ENCODE data around the gene NATD1.
A peak's percentile ranks its signal among the peaks of the same experiment; 100 is the strongest.

Gene NATD1

DNA sequence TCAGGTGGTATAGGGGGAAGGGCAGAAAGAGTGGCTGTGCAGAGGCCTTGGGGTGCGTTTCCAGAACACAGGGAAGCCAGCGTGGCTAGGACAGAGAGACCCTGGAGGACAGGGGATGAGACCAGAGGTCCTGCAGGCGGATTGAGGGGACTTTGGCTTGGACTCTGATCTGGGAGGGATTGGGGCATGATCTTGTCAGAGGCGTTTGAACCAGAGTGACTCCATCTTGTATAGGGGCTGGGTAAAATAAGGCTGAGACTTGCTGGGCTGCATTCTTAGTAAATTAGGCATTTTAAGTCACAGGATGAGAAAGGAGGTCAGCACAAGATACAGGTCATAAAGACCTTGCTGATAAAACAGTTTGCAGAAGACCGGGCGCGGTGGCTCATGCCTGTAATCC, 5.4 kb upstream of the NATD1 start:
- Histone ChIP-seq H3K9me2 (replicated peaks; ENCODE audit: low read depth, low read length) (no peaks in the 10 kb centered on the region), H2AFZ (ENCODE audit: low read length) (no peak overlapping the region), H3F3A (ENCODE audit: low read depth) (no peaks in the 10 kb centered on the region), H3K79me2 (ENCODE audit: insufficient read depth, low read length) (no peaks in the 10 kb centered on the region), H3K4me1 (ENCODE audit: insufficient read depth, low read length, poor library complexity, severe bottlenecking) (peaks cover 6% of the 10 kb centered on the region), H3K36me3 (ENCODE audit: insufficient read depth, low read length) (no peaks in the 10 kb centered on the region), H3K9me3 (ENCODE audit: insufficient read depth, low read depth, low read length) (no peaks in the 10 kb centered on the region), H3K27me3 (ENCODE audit: insufficient read depth, low read length, poor library complexity, severe bottlenecking) (no peaks in the 10 kb centered on the region), H4K20me1 (ENCODE audit: insufficient read depth, low read length, poor library complexity, severe bottlenecking) (no peaks in the 10 kb centered on the region), H3K9ac (ENCODE audit: low read depth, low read length, poor library complexity, severe bottlenecking) (no peak overlapping the region), H3K4me3 (ENCODE audit: low read length, poor library complexity, severe bottlenecking) (no peak overlapping the region), H3K4me2 (ENCODE audit: low read depth, low read length, poor library complexity, severe bottlenecking) (no peak overlapping the region)
- TF ChIP-seq, protein P1, sequence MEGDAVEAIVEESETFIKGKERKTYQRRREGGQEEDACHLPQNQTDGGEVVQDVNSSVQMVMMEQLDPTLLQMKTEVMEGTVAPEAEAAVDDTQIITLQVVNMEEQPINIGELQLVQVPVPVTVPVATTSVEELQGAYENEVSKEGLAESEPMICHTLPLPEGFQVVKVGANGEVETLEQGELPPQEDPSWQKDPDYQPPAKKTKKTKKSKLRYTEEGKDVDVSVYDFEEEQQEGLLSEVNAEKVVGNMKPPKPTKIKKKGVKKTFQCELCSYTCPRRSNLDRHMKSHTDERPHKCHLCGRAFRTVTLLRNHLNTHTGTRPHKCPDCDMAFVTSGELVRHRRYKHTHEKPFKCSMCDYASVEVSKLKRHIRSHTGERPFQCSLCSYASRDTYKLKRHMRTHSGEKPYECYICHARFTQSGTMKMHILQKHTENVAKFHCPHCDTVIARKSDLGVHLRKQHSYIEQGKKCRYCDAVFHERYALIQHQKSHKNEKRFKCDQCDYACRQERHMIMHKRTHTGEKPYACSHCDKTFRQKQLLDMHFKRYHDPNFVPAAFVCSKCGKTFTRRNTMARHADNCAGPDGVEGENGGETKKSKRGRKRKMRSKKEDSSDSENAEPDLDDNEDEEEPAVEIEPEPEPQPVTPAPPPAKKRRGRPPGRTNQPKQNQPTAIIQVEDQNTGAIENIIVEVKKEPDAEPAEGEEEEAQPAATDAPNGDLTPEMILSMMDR (conservative IDR thresholded peaks at IDR 0.05; ENCODE audit: low read length), result no peak
- TF ChIP-seq EZH2phosphoT487 (IDR thresholded peaks at IDR 0.05; ENCODE audit: borderline replicate concordance), result no peak

DNA sequence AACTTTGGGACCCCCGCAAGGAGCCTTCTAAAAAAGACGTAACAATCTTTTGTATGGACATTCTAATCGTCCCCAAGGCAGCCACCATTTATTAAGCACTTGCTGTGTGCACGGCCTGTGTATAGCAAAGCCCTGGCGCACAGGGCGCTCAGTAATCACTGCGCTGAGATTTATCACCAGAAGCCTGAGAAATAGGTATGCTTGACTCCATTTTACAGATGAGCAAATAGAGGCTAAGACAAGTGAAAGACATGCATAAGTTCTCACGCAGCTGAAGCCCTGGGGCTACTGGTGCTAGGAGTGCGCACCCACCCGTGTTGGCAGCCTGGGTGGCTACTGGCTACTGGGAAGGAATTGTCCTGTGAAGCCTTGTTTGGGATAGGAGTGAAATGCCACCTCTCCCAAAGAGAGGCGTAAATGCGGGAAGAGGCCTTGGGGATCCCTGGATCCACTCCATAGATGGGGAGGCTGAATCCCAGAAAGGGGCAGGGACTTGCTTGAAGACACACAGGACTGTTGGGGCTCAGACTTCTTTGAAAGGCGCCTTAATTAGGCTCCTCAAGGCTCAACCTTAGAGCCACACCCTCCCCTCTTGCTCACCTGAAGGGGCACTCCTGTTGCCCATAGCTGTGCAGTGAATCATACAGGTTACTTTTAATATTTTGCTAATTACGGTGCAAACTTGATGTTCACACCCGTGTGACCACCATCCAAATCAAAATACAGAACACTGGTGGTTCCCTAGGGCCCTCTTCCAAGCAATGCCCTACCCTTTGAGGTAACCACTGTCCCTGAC, 634 bp upstream of the NATD1 start:
- no peak for TF ChIP-seq EZH2phosphoT487 (IDR thresholded peaks at IDR 0.05; ENCODE audit: borderline replicate concordance)
- TF ChIP-seq, protein P1 (conservative IDR thresholded peaks at IDR 0.05; ENCODE audit: low read length), result no peak
- Histone ChIP-seq H3K9ac (ENCODE audit: low read depth, low read length, poor library complexity, severe bottlenecking) (peak overlapping the region; percentile 53), H3K27me3 (ENCODE audit: insufficient read depth, low read length, poor library complexity, severe bottlenecking) (no peaks in the 10 kb centered on the region), H3F3A (ENCODE audit: low read depth) (no peaks in the 10 kb centered on the region), H2AFZ (ENCODE audit: low read length) (peak overlapping the region; percentile 84), H3K79me2 (ENCODE audit: insufficient read depth, low read length) (no peaks in the 10 kb centered on the region), H3K9me2 (replicated peaks; ENCODE audit: low read depth, low read length) (no peaks in the 10 kb centered on the region), H3K9me3 (ENCODE audit: insufficient read depth, low read depth, low read length) (no peaks in the 10 kb centered on the region), H3K4me1 (ENCODE audit: insufficient read depth, low read length, poor library complexity, severe bottlenecking) (peaks cover 9% of the 10 kb centered on the region), H4K20me1 (ENCODE audit: insufficient read depth, low read length, poor library complexity, severe bottlenecking) (peaks cover 3% of the 10 kb centered on the region), H3K4me2 (ENCODE audit: low read depth, low read length, poor library complexity, severe bottlenecking) (peak overlapping the region; percentile 81), H3K4me3 (ENCODE audit: low read length, poor library complexity, severe bottlenecking) (peak overlapping the region; percentile 72), H3K36me3 (ENCODE audit: insufficient read depth, low read length) (no peaks in the 10 kb centered on the region)

DNA sequence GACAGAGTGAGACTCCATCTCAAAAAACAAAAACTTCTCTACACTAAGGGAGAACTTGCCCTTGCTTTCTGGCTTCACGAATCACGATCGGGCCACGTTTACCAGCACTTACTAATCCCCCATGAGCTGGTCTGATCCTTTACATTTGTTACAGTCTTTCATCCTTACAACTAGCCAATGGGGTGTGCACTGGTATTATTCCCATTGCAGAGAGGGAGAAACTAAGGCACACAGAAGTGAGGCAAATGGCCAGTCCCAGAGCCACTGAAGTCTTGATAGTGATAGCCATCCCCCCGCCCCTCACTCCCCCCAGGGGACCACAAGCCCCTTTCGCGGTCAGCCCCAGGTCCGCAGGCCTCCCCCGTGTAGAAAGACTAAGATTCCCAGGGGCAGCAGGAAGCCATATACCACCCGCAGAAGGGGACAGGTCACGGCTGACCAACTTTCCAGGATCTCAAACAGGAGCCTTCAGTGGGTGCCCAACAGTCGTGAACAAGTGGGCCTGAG, 868 bp downstream of the NATD1 start:
- Histone ChIP-seq H3K27me3 (ENCODE audit: insufficient read depth, low read length, poor library complexity, severe bottlenecking) (no peaks in the 10 kb centered on the region), H3K9ac (ENCODE audit: low read depth, low read length, poor library complexity, severe bottlenecking) (peak overlapping the region; percentile 52), H3F3A (ENCODE audit: low read depth) (no peaks in the 10 kb centered on the region), H3K79me2 (ENCODE audit: insufficient read depth, low read length) (no peaks in the 10 kb centered on the region), H2AFZ (ENCODE audit: low read length) (no peak overlapping the region), H3K9me2 (replicated peaks; ENCODE audit: low read depth, low read length) (no peaks in the 10 kb centered on the region), H3K4me2 (ENCODE audit: low read depth, low read length, poor library complexity, severe bottlenecking) (peak overlapping the region; percentile 83), H3K4me1 (ENCODE audit: insufficient read depth, low read length, poor library complexity, severe bottlenecking) (peaks cover 9% of the 10 kb centered on the region), H3K4me3 (ENCODE audit: low read length, poor library complexity, severe bottlenecking) (peak overlapping the region; percentile 72), H3K9me3 (ENCODE audit: insufficient read depth, low read depth, low read length) (no peaks in the 10 kb centered on the region), H4K20me1 (ENCODE audit: insufficient read depth, low read length, poor library complexity, severe bottlenecking) (peaks cover 3% of the 10 kb centered on the region), H3K36me3 (ENCODE audit: insufficient read depth, low read length) (no peaks in the 10 kb centered on the region)
- TF ChIP-seq, protein P1 (conservative IDR thresholded peaks at IDR 0.05; ENCODE audit: low read length), result no peak
- no peak for TF ChIP-seq EZH2phosphoT487 (IDR thresholded peaks at IDR 0.05; ENCODE audit: borderline replicate concordance)
